Activated T-cell treated with anti-CD3 and anti-CD28 coated beads, Interleukin-2, amount 50 U/mL, for 4 hours (primary cell): Measurements from ENCODE around the gene TNFRSF8. TPM values are rescaled to one million over a fixed set of nuclear protein-coding genes. Genes with fewer than 3 reads are reported as not detected.

ENCODE experiments used
- ATAC-seq, 2 donors: fragments of 200-7000 bp; cut with Tn5 transposase; one replicate each; pipeline ENCODE4 v1.10.0; 2021
- DNase-seq: peaks from one replicate; pipeline ENCODE4 v3.0.0-alpha.2; 2020
- H3K27me3 Mint-ChIP-seq: one replicate; pipeline ENCODE4 v1.8.0; 2021; ENCODE audit warnings: low read depth, mixed read lengths
- H3K36me3 Mint-ChIP-seq: one replicate; pipeline ENCODE4 v1.8.0; 2022; ENCODE audit warnings: mixed read lengths; ENCODE audit not compliant: insufficient read depth
- H3K4me1 Mint-ChIP-seq: one replicate; pipeline ENCODE4 v1.8.0; 2021; ENCODE audit warnings: low read depth, mixed read lengths
- H3K4me3 Mint-ChIP-seq: one replicate; pipeline ENCODE4 v1.8.0; 2021; ENCODE audit warnings: mild to moderate bottlenecking, moderate library complexity, mixed read lengths
- H3K9me3 Mint-ChIP-seq: one replicate; pipeline ENCODE4 v1.8.0; 2021; ENCODE audit warnings: mixed read lengths
- total RNA-seq, 3 donors: library from RNA; stranded (reverse); gene quantifications; one replicate each; pipeline ENCODE4 v1.2.1, GENCODE V29; 2021

The TNFRSF8 gene
- total RNA-seq, 3 donors from 2014 or later: 13.7 to 17.5 (median 14.9) TPM

DNA sequence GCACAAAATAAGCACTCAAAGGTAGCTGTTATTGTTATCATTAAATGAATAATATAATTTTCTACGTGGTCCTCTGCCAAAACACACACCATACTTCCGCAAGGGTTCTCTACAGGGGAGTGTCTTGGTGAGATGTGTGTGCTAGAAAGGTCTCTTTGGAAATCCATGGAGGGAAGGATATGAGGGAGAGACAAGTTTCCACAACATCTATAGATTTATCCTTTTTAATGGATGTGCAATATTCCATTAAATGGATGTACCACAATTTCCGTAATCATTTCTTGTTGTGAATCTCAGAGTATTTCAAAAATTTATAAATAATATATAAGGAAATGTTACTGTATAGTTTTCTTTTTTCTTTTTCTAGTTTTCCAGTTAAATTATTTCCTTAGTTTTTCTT lies 2.6 kb upstream of the TNFRSF8 start:
- no peak overlapping the region for H3K4me3 Mint-ChIP-seq
- peaks cover 21% of the 10 kb centered on the region for H3K27me3 Mint-ChIP-seq
- ATAC-seq: no peak
- DNase-seq: no peak
- H3K4me1 Mint-ChIP-seq: peaks cover 39% of the 10 kb centered on the region
- H3K36me3 Mint-ChIP-seq: no peaks in the 10 kb centered on the region
- H3K9me3 Mint-ChIP-seq: no peaks in the 10 kb centered on the region

GRCh38 chr1:12064073-12064969 lies 1.2 kb downstream of the TNFRSF8 start:
- Mint-ChIP-seq H3K4me1 (peaks cover 54% of the 10 kb centered on the region), H3K27me3 (peaks cover 40% of the 10 kb centered on the region), H3K36me3 (no peaks in the 10 kb centered on the region), H3K9me3 (no peaks in the 10 kb centered on the region), H3K4me3 (peak overlapping the region; percentile 72)
- no peak for ATAC-seq
- DNase-seq: no peak

GRCh38 chr1:12065872-12066271 lies 2.8 kb downstream of the TNFRSF8 start:
- DNase-seq (no peak), ATAC-seq (peak in 1 of 2 donors; percentile 20)
- no peaks in the 10 kb centered on the region for H3K9me3 Mint-ChIP-seq
- H3K27me3 Mint-ChIP-seq: peaks cover 47% of the 10 kb centered on the region
- H3K4me1 Mint-ChIP-seq: peaks cover 52% of the 10 kb centered on the region
- no peaks in the 10 kb centered on the region for H3K36me3 Mint-ChIP-seq
- H3K4me3 Mint-ChIP-seq: peak overlapping the region; percentile 42

DNA sequence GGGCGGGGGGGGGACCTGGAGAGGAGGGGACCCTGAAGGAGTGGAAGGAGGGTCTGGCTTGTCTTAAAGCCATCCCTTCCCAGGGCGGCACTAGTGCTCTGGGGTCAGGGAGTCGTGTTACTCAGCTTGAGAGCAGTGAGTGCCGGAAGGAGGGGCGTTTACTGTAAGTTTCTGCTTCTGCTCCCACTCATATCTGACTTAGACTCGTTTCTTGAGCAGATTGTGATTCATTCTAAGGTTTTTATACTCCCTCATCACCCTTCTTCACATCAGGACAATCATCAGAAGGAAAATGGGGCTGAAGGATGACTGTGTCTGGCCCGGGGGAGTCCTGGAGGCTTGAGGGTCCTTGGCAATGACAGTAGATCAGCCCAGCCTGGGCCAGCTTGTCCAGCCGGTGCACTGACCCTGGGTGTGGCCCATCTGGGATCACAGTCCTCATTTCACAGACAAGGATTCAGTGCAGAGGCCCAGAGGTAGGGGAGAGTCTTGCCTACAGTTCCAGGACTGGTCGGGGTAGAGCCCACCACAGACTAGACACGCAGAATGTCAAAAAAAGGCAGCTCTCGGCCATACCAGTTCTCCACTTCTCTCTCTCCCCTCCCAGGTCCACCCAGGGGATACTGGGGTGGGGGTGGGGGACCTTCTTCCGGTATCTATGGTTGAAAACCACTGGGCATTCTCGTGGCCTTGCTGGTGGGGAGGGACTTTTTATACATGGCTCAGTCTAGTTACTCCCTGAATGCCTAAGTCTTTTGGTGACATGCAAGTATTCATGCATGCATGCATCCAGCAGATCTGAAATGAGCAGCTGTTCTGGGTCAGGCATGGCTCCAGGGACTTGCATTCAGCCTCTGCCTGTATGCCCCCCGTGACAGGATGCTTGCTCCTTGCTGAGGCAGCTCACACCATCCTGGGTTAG lies 5.1 kb downstream of the TNFRSF8 start:
- peaks cover 45% of the 10 kb centered on the region for H3K27me3 Mint-ChIP-seq
- H3K36me3 Mint-ChIP-seq: no peaks in the 10 kb centered on the region
- no peaks in the 10 kb centered on the region for H3K9me3 Mint-ChIP-seq
- peak overlapping the region; percentile 65 for H3K4me3 Mint-ChIP-seq
- DNase-seq: no peak
- H3K4me1 Mint-ChIP-seq: peaks cover 49% of the 10 kb centered on the region
- ATAC-seq: peak; percentile 82 to 86

- Mint-ChIP-seq H3K36me3 (no peaks in the 10 kb centered on the region), H3K4me1 (peaks cover 37% of the 10 kb centered on the region), H3K27me3 (peaks cover 32% of the 10 kb centered on the region), H3K4me3 (peak overlapping the region; percentile 28), H3K9me3 (no peaks in the 10 kb centered on the region)
- ATAC-seq: no peak
- no peak for DNase-seq
These were observed 6.6 kb downstream of the TNFRSF8 start for GRCh38 chr1:12069623-12070244.

GRCh38 chr1:12071892-12072291 lies 8.8 kb downstream of the TNFRSF8 start:
- Mint-ChIP-seq H3K4me1 (peaks cover 30% of the 10 kb centered on the region), H3K36me3 (no peaks in the 10 kb centered on the region), H3K27me3 (peaks cover 24% of the 10 kb centered on the region), H3K4me3 (no peak overlapping the region), H3K9me3 (no peaks in the 10 kb centered on the region)
- DNase-seq (no peak), ATAC-seq (no peak)

- H3K4me1 Mint-ChIP-seq: peaks cover 24% of the 10 kb centered on the region
- DNase-seq: no peak
- peaks cover 16% of the 10 kb centered on the region for H3K27me3 Mint-ChIP-seq
- H3K4me3 Mint-ChIP-seq: no peak overlapping the region
- ATAC-seq: no peak
- no peaks in the 10 kb centered on the region for H3K36me3 Mint-ChIP-seq
- H3K9me3 Mint-ChIP-seq: no peaks in the 10 kb centered on the region
These were observed 9.6 kb downstream of the TNFRSF8 start for GRCh38 chr1:12072741-12073140.

DNA sequence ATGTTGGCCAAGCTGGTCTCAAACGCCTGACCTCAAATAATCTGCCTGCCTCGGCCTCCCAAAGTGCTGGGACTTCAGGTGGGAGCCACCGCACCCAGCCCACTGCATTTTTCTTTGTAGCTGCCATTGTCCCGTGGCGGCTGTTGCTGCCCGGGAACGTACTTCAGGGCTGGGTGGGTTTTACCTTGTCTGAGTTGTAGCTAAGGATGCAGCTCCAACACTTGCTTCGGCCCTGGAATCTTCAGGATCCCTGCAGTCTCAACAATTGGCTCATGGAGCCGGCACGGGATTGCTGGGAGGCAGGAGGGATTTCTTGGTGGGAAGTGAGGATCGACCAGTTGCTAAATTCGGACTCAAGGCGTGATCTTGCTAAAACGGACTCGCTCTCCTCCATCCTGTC lies 10.7 kb downstream of the TNFRSF8 start:
- Mint-ChIP-seq H3K4me3 (no peak overlapping the region), H3K36me3 (no peaks in the 10 kb centered on the region), H3K9me3 (no peaks in the 10 kb centered on the region), H3K4me1 (peaks cover 19% of the 10 kb centered on the region), H3K27me3 (peaks cover 17% of the 10 kb centered on the region)
- ATAC-seq: no peak
- DNase-seq: no peak

DNA sequence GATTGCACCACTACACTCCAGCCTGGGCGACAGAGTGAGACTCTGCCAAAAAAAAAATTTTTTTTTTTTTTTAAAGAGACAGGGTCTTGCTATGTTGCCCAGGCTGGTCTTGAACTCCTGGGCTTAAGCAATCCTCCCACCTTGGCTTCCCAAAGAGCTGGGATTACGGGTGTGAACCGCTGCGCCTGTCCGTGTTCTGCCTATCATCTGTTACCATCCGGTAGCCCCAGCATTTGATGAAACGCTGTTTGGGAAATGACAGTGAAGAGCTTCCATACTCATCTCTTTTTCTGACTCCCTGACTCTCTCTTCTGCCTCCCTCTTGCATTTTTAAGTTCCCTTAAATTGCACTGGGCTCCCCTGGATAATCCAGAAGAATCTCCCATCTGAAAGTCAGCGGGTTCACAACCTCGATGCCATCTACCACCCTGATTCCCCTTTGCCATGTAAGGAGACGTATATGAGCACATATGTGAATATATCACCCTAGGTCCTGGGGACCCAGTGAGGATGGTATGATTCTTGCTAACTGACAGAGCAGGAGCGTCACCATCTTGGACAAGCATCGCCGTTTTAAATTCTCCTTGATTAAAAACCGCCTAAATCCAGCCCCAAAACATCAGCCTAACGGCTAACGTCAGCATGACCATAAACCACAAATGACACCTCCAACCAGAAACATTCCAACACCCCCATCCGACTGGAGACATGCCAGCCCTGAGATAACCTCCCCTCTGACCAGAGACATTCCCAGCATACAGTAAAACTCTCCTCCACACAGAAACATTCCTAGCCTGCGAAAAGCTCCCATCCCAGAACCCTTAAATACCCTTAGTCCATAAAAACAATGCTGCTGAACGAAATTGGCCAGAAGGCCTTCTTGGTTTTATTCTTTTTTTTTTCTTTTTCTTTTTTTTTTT lies 12.4 kb downstream of the TNFRSF8 start:
- DNase-seq: no peak
- Mint-ChIP-seq H3K4me1 (peaks cover 20% of the 10 kb centered on the region), H3K36me3 (no peaks in the 10 kb centered on the region)

GRCh38 chr1:12076425-12077005 lies 13.4 kb downstream of the TNFRSF8 start:
- H3K4me3 Mint-ChIP-seq: no peak overlapping the region
- no peak for ATAC-seq
- peaks cover 24% of the 10 kb centered on the region for H3K4me1 Mint-ChIP-seq

More for the DNA sequence above, 12.4 kb downstream of the TNFRSF8 start:
- Mint-ChIP-seq H3K4me3 (no peak overlapping the region), H3K9me3 (no peaks in the 10 kb centered on the region), H3K27me3 (peaks cover 9% of the 10 kb centered on the region)
- no peak for ATAC-seq

GRCh38 chr1:12078575-12078937 lies 15.5 kb downstream of the TNFRSF8 start:
- DNase-seq: no peak
- H3K27me3 Mint-ChIP-seq: peaks cover 4% of the 10 kb centered on the region
- H3K36me3 Mint-ChIP-seq: no peaks in the 10 kb centered on the region
- ATAC-seq: no peak
- H3K4me1 Mint-ChIP-seq: peaks cover 33% of the 10 kb centered on the region
- H3K4me3 Mint-ChIP-seq: peak overlapping the region; percentile 38
- peaks cover 9% of the 10 kb centered on the region for H3K9me3 Mint-ChIP-seq

More at GRCh38 chr1:12076425-12077005, 13.4 kb downstream of the TNFRSF8 start:
- no peak for DNase-seq
- H3K9me3 Mint-ChIP-seq: no peaks in the 10 kb centered on the region
- H3K36me3 Mint-ChIP-seq: no peaks in the 10 kb centered on the region
- H3K27me3 Mint-ChIP-seq: peaks cover 6% of the 10 kb centered on the region

- Mint-ChIP-seq H3K4me3 (peak overlapping the region; percentile 38), H3K27me3 (peaks cover 4% of the 10 kb centered on the region), H3K4me1 (peaks cover 33% of the 10 kb centered on the region), H3K9me3 (peaks cover 9% of the 10 kb centered on the region), H3K36me3 (no peaks in the 10 kb centered on the region)
- no peak for DNase-seq
- ATAC-seq: peak; percentile 58 to 64
These were observed 16.1 kb downstream of the TNFRSF8 start for GRCh38 chr1:12078938-12079861.
